AG09319 (cell line): ENCODE data around the gene IGF1R.

Source experiments
- DNase-seq: peaks from one replicate; pipeline ENCODE4 v3.0.0-alpha.2; 2010; ENCODE audit warnings: low read depth; ENCODE audit errors: extremely low read depth
- TF ChIP-seq, protein P1 (sequence below): IDR thresholded peaks from 2 replicates; pipeline ENCODE4 v1.5.1; 2011; ENCODE audit warnings: low read depth, mild to moderate bottlenecking, inconsistent platforms, low read length, moderate library complexity

Gene IGF1R

GRCh38 chr15:98655732-98656131 lies 7.4 kb downstream of the IGF1R start:
- TF ChIP-seq, protein P1, sequence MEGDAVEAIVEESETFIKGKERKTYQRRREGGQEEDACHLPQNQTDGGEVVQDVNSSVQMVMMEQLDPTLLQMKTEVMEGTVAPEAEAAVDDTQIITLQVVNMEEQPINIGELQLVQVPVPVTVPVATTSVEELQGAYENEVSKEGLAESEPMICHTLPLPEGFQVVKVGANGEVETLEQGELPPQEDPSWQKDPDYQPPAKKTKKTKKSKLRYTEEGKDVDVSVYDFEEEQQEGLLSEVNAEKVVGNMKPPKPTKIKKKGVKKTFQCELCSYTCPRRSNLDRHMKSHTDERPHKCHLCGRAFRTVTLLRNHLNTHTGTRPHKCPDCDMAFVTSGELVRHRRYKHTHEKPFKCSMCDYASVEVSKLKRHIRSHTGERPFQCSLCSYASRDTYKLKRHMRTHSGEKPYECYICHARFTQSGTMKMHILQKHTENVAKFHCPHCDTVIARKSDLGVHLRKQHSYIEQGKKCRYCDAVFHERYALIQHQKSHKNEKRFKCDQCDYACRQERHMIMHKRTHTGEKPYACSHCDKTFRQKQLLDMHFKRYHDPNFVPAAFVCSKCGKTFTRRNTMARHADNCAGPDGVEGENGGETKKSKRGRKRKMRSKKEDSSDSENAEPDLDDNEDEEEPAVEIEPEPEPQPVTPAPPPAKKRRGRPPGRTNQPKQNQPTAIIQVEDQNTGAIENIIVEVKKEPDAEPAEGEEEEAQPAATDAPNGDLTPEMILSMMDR = no peak
- no peak for DNase-seq

DNA sequence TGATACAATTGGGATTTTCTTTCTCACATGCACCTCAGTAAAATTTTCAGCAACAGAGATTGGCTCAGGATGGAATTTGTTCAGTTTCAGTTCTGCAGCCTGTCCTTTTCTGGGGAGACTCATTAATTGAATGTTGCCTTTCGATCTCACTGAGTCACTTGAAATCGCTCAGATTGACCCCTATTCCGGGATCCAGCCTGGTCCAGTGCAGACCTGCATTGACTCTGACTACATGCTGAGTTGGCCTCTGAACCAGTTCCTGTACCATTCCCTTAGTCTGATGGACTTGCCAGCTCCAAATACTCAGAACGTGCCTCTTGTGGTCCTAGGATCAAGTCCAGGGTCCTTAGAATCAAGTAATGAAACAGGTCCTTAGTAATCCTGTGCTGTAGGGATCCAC lies 9.4 kb downstream of the IGF1R start:
- DNase-seq = no peak
- TF ChIP-seq, protein P1 = no peak

GRCh38 chr15:98658831-98659699 lies 10.7 kb downstream of the IGF1R start:
- no peak for DNase-seq
- TF ChIP-seq, protein P1 = peak; percentile 80

DNA sequence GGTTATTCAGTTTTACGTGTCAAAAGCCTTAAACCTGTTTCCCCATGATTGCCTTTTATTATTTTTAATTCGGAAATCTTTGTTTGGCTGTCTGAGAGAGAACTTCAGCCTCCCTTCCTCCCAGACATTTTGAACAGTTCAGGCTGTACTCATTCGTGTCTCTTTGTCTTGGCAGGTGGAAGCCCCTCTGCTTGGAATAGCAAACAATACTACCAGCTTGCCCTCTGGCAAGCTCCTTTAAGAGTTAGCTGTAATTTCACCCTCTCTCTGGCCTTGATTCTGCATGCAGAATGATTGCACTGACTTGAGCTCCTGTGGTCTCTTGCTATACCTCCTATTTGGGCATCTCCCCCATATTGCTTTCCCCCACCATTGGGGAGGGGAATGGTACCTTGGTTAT lies 11.7 kb downstream of the IGF1R start:
- no peak for DNase-seq
- TF ChIP-seq, protein P1 = no peak

DNA sequence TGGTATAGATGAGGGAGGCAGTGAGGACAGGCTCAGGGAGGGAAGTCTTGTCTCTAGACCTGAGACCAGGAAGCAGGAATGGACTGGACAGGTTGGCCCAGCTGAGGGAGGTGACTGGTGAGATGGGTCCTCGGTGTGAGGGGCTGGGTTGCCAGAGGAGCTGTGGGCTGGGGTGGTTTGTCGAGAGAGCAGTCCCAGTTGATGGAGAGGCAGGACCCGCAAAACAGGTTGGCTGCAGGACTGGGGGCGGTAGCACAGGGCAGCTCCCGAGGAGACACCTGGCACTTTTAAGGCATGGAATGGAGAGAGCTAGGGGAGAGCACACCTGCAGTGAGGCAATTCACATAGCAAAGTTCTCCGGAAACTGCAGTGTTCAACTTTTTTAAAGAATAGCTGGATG lies 14.7 kb downstream of the IGF1R start:
- no peak for DNase-seq
- TF ChIP-seq, protein P1 = no peak

DNA sequence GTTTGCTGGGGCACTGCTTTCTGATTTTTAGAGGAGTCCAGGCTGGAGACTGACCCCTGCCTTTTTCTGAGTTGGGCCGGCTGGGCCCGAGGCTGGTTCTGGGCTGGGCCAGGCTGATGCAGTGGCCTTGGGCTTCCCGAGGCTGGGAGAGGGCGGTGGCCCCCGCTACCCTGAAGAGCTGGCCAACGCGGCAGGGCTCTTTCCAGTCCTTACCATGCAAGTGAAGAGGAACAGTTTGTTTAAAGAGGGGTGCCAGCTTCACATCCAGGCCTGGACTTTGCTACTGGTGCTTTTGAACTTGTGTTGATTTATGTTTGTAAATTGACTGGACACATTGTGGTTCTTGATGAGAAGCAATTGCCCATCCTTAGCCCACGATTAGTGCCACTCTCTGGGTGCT lies 15.3 kb downstream of the IGF1R start:
- no peak for DNase-seq
- TF ChIP-seq, protein P1 = no peak

- TF ChIP-seq, protein P1 = no peak
- no peak for DNase-seq
These were observed 18.1 kb downstream of the IGF1R start for GRCh38 chr15:98666441-98666840.
